ENCODE measurements around the gene NECTIN1.

- TF ChIP-seq, protein P1, sequence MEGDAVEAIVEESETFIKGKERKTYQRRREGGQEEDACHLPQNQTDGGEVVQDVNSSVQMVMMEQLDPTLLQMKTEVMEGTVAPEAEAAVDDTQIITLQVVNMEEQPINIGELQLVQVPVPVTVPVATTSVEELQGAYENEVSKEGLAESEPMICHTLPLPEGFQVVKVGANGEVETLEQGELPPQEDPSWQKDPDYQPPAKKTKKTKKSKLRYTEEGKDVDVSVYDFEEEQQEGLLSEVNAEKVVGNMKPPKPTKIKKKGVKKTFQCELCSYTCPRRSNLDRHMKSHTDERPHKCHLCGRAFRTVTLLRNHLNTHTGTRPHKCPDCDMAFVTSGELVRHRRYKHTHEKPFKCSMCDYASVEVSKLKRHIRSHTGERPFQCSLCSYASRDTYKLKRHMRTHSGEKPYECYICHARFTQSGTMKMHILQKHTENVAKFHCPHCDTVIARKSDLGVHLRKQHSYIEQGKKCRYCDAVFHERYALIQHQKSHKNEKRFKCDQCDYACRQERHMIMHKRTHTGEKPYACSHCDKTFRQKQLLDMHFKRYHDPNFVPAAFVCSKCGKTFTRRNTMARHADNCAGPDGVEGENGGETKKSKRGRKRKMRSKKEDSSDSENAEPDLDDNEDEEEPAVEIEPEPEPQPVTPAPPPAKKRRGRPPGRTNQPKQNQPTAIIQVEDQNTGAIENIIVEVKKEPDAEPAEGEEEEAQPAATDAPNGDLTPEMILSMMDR (IDR thresholded peaks at IDR 0.05): no peak
- no peak for TF ChIP-seq POLR2A (IDR thresholded peaks at IDR 0.05)
Observed at GRCh38 chr11:119629834-119630624, 99.0 kb downstream of the NECTIN1 start.
